HepG2 (cell line): ENCODE data around the gene PEX3. TPM values are rescaled to one million over a fixed set of nuclear protein-coding genes. Genes with fewer than 3 reads are reported as not detected.
A peak's percentile ranks its signal among the peaks of the same experiment; 100 is the strongest.

Experiments
- ATF4 ChIP-seq, 2 experiments: fragments of 450-650 bp in 1 of 2; sonication (generic) in 1 of 2; formaldehyde crosslinking; IDR thresholded peaks; 2 replicates each; pipeline versions ENCODE4 v1.5.0 to v1.8.0; 2020 to 2022; ENCODE audit warnings: mild to moderate bottlenecking in 1 of 2, missing genetic modification reagents in 1 of 2
- KLF16 ChIP-seq, 2 experiments: sonication (generic) in 1 of 2; formaldehyde crosslinking in 1 of 2; IDR thresholded peaks; 2 replicates each; pipeline versions ENCODE4 v1.6.1 to v1.8.0; 2016 to 2023; ENCODE audit warnings: missing genetic modification reagents in 2 of 2, missing compliant biosample characterization in 1 of 2
- LCORL ChIP-seq, 2 experiments: fragments of 450-650 bp in 1 of 2; sonication (generic) in 1 of 2; formaldehyde crosslinking in 1 of 2; IDR thresholded peaks; 2 replicates each; pipeline versions ENCODE4 v1.5.0 to v1.6.1; 2017 to 2020; ENCODE audit warnings: antibody characterized with exemption in 1 of 2, missing genetic modification reagents in 1 of 2
- MED13 ChIP-seq: sonication (generic); formaldehyde crosslinking; IDR thresholded peaks from 2 replicates; pipeline ENCODE4 v1.5.0; 2020; ENCODE audit warnings: missing genetic modification reagents
- NR0B2 ChIP-seq: sonication (generic); formaldehyde crosslinking; IDR thresholded peaks from 2 replicates; pipeline ENCODE4 v1.4.0; 2020; ENCODE audit warnings: mild to moderate bottlenecking, missing genetic modification reagents
- PATZ1 ChIP-seq: sonication (generic); formaldehyde crosslinking; IDR thresholded peaks from 2 replicates; pipeline ENCODE4 v1.4.0; 2020; ENCODE audit warnings: missing genetic modification reagents
- POLR2AphosphoS2 ChIP-seq: IDR thresholded peaks from 2 replicates; pipeline ENCODE4 v1.6.1; 2011; ENCODE audit warnings: low read depth, low read length, improper control_type of control experiment
- PRDM4 ChIP-seq: sonication (generic); formaldehyde crosslinking; IDR thresholded peaks from 2 replicates; pipeline ENCODE4 v1.9.0; 2021; ENCODE audit warnings: missing genetic modification reagents, borderline replicate concordance
- UBTF ChIP-seq: sonication (generic); formaldehyde crosslinking; IDR thresholded peaks from 2 replicates; pipeline ENCODE4 v1.4.0; 2020; ENCODE audit warnings: mild to moderate bottlenecking, missing genetic modification reagents
- ZFP41 ChIP-seq: sonication (generic); formaldehyde crosslinking; IDR thresholded peaks from 2 replicates; pipeline ENCODE4 v1.4.0; 2020; ENCODE audit warnings: mild to moderate bottlenecking, missing genetic modification reagents, borderline replicate concordance
- ZFY ChIP-seq: sonication (generic); formaldehyde crosslinking; IDR thresholded peaks from 2 replicates; pipeline ENCODE4 v1.4.0; 2020; ENCODE audit warnings: missing genetic modification reagents
- ZNF10 ChIP-seq: sonication (generic); formaldehyde crosslinking; IDR thresholded peaks from 2 replicates; pipeline ENCODE4 v1.4.0; 2020; ENCODE audit warnings: mild to moderate bottlenecking, low read depth, missing genetic modification reagents, borderline replicate concordance
- ZNF354B ChIP-seq: sonication (generic); formaldehyde crosslinking; IDR thresholded peaks from 2 replicates; pipeline ENCODE4 v1.8.0; 2022; ENCODE audit warnings: mild to moderate bottlenecking, missing genetic modification reagents
- ZNF558 ChIP-seq: sonication (generic); formaldehyde crosslinking; IDR thresholded peaks from 2 replicates; pipeline ENCODE4 v1.9.0; 2022; ENCODE audit warnings: mild to moderate bottlenecking, missing genetic modification reagents, borderline replicate concordance
- ZNF687 ChIP-seq: sonication (generic); formaldehyde crosslinking; IDR thresholded peaks from 2 replicates; pipeline ENCODE4 v1.5.1; 2020; ENCODE audit warnings: mild to moderate bottlenecking, missing genetic modification reagents, moderate library complexity
- ZNF766 ChIP-seq: sonication (generic); formaldehyde crosslinking; IDR thresholded peaks from 2 replicates; pipeline ENCODE4 v1.5.0; 2020; ENCODE audit warnings: missing genetic modification reagents, borderline replicate concordance
- polyA plus RNA-seq, 8 experiments: library from polyadenylated mRNA; depleted of rRNA in 3 of 8; stranded (reverse) in 7 of 8; unstranded in 1 of 8; fragments of >200 nt; fragmentation: Illumina TruSeq in 4 of 8; extraction: Trizol in 4 of 8; gene quantifications; 2 replicates each; pipeline versions ENCODE4 v1.2.1 to v1.2.3, GENCODE V29; 2011 to 2016; ENCODE audit warnings: low read depth in 4 of 8, missing spikeins in 1 of 8, mixed read lengths in 1 of 8; ENCODE audit not compliant: insufficient read depth in 1 of 8
- total RNA-seq, 5 experiments: library from RNA; depleted of rRNA; stranded (reverse); fragments of >200 nt; fragmentation: Illumina TruSeq; extraction: Trizol; gene quantifications; 2 replicates each; pipeline ENCODE4 v1.2.3, GENCODE V29; 2016; ENCODE audit warnings: low read depth in 1 of 5

PEX3 gene
- total and polyA plus RNA-seq, 2 of the 13 experiments (the other 11 are each of a cell fraction or from before 2014, with no cell fraction given) = 30.9 to 40.8 TPM

GRCh38 chr6:143536461-143536865 is 85.9 kb downstream of the PEX3 start (continued):
- TF ChIP-seq ZNF687 (peak; percentile 28), ZNF558 (peak; percentile 48; the same call in 1 of the 2 replicates), ZFP41 (CRISPR knock-in tag) (no peak), LCORL (IDR thresholded peaks at IDR 0.05) (no peak), LCORL (CRISPR knock-in tag; IDR thresholded peaks at IDR 0.05) (0 out of 2 replicates have a peak, but pooled peaks have one; percentile 33), ZFY (CRISPR knock-in tag) (peak; percentile 6; the same call in 1 of the 2 replicates), POLR2AphosphoS2 (no peak), PRDM4 (CRISPR knock-in tag) (no peak), UBTF (peak; percentile 8), ATF4 (CRISPR knock-in tag; IDR thresholded peaks at IDR 0.05) (no peak), KLF16 (CRISPR knock-in tag; IDR thresholded peaks at IDR 0.05) (no peak), ZNF766 (CRISPR knock-in tag) (no peak), ZNF10 (CRISPR knock-in tag) (no peak), PATZ1 (peak; percentile 23; the same call in 1 of the 2 replicates), MED13 (CRISPR knock-in tag) (no peak), ZNF354B (CRISPR knock-in tag) (no peak), NR0B2 (CRISPR knock-in tag) (no peak)
